Kidney (tissue), 14 donors: Measurements from ENCODE around the gene IVNS1ABP. TPM values are rescaled to one million over a fixed set of nuclear protein-coding genes. Genes with fewer than 3 reads are reported as not detected.

Experiments
- DNase-seq, 5 donors: peaks; one replicate each; pipeline ENCODE4 v3.0.0-alpha.2; 2013 to 2020
- FAIRE-seq: peaks from 2 replicates; lab custom pipeline; 2012; peaks lifted over from hg19 to GRCh38; lab: Jason Lieb, UNC
- H3K27ac ChIP-seq, 2 donors: one replicate each; pipeline ENCODE4 v1.7.0; 2013; ENCODE audit warnings: low read depth in 2 of 2, low read length in 2 of 2, inconsistent platforms in 1 of 2
- H3K27me3 ChIP-seq: one replicate; pipeline ENCODE4 v1.7.1; 2013; ENCODE audit warnings: low read length, inconsistent platforms; ENCODE audit not compliant: control insufficient read depth, insufficient read depth
- H3K36me3 ChIP-seq, 3 donors: one replicate each; pipeline versions ENCODE4 v1.7.0 to v1.7.1; 2013; ENCODE audit warnings: low read length in 3 of 3, control low read depth in 1 of 3, inconsistent platforms in 1 of 3; ENCODE audit not compliant: insufficient read depth in 3 of 3, control insufficient read depth in 2 of 3
- H3K4me1 ChIP-seq, 3 donors: one replicate each; pipeline versions ENCODE4 v1.7.0 to v1.7.1; 2013; ENCODE audit warnings: low read length in 3 of 3, inconsistent platforms in 1 of 3, low read depth in 1 of 3; ENCODE audit not compliant: control insufficient read depth in 2 of 3, insufficient read depth in 2 of 3
- H3K4me3 ChIP-seq, 3 donors: one replicate each; pipeline versions ENCODE4 v1.7.0 to v1.8.1; 2013; ENCODE audit warnings: low read length in 3 of 3, control low read depth in 1 of 3, inconsistent platforms in 1 of 3
- H3K9ac ChIP-seq, 3 donors: one replicate each; pipeline versions ENCODE4 v1.7.0 to v1.7.1; 2013; ENCODE audit warnings: low read length in 3 of 3, control low read depth in 1 of 3, inconsistent platforms in 1 of 3
- H3K9me3 ChIP-seq, 3 donors: one replicate each; pipeline versions ENCODE4 v1.7.0 to v1.7.1; 2013; ENCODE audit warnings: low read length in 3 of 3, control low read depth in 1 of 3, inconsistent platforms in 1 of 3; ENCODE audit not compliant: control insufficient read depth in 2 of 3, insufficient read depth in 1 of 3
- intact Hi-C: fragments of 100-400 bp; cut with DNase I; formaldehyde crosslinking; loops from one replicate; pipeline ENCODE4 v1.11.1; 2022
- polyA plus RNA-seq: library from polyadenylated mRNA; stranded (reverse); fragments of 350-450 nt; fragmentation: Illumina TruSeq; extraction: RNeasy Lipid Tissue Mini Kit (QIAGEN cat#74804); gene quantifications from one replicate; pipeline ENCODE4 v1.2.3, GENCODE V29; 2014; ENCODE audit warnings: low read depth, low replicate concordance; ENCODE audit not compliant: insufficient read depth
- total RNA-seq: library from RNA; stranded (reverse); fragmentation: NEBNext Ultra II Directional; extraction: Animal tissue kit (Norgen Biotek cat#: 25700); gene quantifications from one replicate; pipeline ENCODE4 v1.2.1, GENCODE V29; 2021
- TF ChIP-seq, protein P1 (sequence below): IDR thresholded peaks from 3 replicates; pipeline ENCODE4 v1.5.1; 2012; ENCODE audit warnings: mild to moderate bottlenecking, moderate library complexity, borderline replicate concordance; ENCODE audit not compliant: insufficient read depth; ENCODE audit errors: extremely low read depth
- donor health status: control.
- donor health status: control.
- donor health status: control.
- donor health status: control.
- donor health status: control.
- donor health status: DM: yes; HTN: yes; CAD: no.
- donor health status: Normal renal cell carcinoma (clear cell type).

Gene IVNS1ABP
- total and polyA plus RNA-seq, 2 donors from 2014 or later, result 115 to 198 TPM

- Histone ChIP-seq H3K4me3 (no peak overlapping the region), H3K36me3 (no peaks in the 10 kb centered on the region), H3K9me3 (peaks cover 0 to 7% (median 3%) of the 10 kb centered on the region in 3 donors), H3K9ac (no peak overlapping the region), H3K4me1 (no peaks in the 10 kb centered on the region), H3K27me3 (no peaks in the 10 kb centered on the region), H3K27ac (no peak overlapping the region)
- TF ChIP-seq, protein P1, sequence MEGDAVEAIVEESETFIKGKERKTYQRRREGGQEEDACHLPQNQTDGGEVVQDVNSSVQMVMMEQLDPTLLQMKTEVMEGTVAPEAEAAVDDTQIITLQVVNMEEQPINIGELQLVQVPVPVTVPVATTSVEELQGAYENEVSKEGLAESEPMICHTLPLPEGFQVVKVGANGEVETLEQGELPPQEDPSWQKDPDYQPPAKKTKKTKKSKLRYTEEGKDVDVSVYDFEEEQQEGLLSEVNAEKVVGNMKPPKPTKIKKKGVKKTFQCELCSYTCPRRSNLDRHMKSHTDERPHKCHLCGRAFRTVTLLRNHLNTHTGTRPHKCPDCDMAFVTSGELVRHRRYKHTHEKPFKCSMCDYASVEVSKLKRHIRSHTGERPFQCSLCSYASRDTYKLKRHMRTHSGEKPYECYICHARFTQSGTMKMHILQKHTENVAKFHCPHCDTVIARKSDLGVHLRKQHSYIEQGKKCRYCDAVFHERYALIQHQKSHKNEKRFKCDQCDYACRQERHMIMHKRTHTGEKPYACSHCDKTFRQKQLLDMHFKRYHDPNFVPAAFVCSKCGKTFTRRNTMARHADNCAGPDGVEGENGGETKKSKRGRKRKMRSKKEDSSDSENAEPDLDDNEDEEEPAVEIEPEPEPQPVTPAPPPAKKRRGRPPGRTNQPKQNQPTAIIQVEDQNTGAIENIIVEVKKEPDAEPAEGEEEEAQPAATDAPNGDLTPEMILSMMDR, result no peak
- FAIRE-seq (no peak), DNase-seq (no peak)
- intact Hi-C loops, result no loop called here
Measured at GRCh38 chr1:185363205-185363604, 46.2 kb upstream of the IVNS1ABP start.

GRCh38 chr1:185360714-185361113 lies 43.7 kb upstream of the IVNS1ABP start:
- no peak for FAIRE-seq
- Histone ChIP-seq H3K9ac (no peak overlapping the region), H3K4me3 (no peak overlapping the region), H3K9me3 (peaks cover 0 to 7% (median 3%) of the 10 kb centered on the region in 3 donors), H3K27me3 (no peaks in the 10 kb centered on the region), H3K27ac (no peak overlapping the region), H3K4me1 (no peaks in the 10 kb centered on the region), H3K36me3 (no peaks in the 10 kb centered on the region)
- TF ChIP-seq, protein P1, result no peak
- intact Hi-C loops, result no loop called here
- no peak for DNase-seq

DNA sequence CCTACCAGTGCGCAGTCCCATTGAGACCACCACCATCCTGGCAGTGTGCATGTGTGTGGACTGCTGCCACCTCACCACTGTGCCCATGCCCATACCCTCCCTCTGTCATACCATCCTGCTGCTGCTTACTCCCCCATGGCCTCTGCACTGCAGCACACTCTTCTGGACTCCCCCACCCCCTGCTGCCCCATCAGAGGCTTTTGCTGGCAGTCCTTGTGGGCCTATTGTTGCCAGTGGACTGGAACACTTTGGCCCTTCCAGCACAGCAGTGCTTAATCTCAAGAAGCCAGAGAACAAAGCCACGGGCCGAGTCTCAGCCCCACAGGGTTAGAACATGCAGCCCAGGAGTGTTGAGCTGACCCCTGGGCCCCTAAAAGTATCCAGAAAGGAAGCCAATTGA lies 41.9 kb upstream of the IVNS1ABP start:
- H3K27ac ChIP-seq, result no peak overlapping the region
- DNase-seq, result no peak
- intact Hi-C loops, result no loop called here
- no peaks in the 10 kb centered on the region for H3K36me3 ChIP-seq
- no peaks in the 10 kb centered on the region for H3K27me3 ChIP-seq
- FAIRE-seq, result no peak
- TF ChIP-seq, protein P1, result no peak
- no peak overlapping the region for H3K9ac ChIP-seq
- H3K9me3 ChIP-seq, result peaks cover 0 to 7% (median 3%) of the 10 kb centered on the region in 3 donors
- H3K4me1 ChIP-seq, result no peaks in the 10 kb centered on the region
- H3K4me3 ChIP-seq, result no peak overlapping the region

GRCh38 chr1:185355947-185356346 lies 38.9 kb upstream of the IVNS1ABP start:
- no peak for DNase-seq
- FAIRE-seq, result no peak

More at GRCh38 chr1:185355947-185356346, 38.9 kb upstream of the IVNS1ABP start:
- Histone ChIP-seq H3K27ac (no peak overlapping the region), H3K27me3 (no peaks in the 10 kb centered on the region), H3K4me3 (no peak overlapping the region), H3K4me1 (peaks cover 0 to 8% (median 0%) of the 10 kb centered on the region in 3 donors), H3K9me3 (peaks cover 0 to 2% (median 0%) of the 10 kb centered on the region in 3 donors), H3K9ac (no peak overlapping the region), H3K36me3 (no peaks in the 10 kb centered on the region)
- intact Hi-C loops, result no loop called here
- TF ChIP-seq, protein P1, result no peak
